ENCODE data around the gene ADCY3. TPM values are rescaled to one million over a fixed set of nuclear protein-coding genes. Genes with fewer than 3 reads are reported as not detected.
A peak's percentile ranks its signal among the peaks of the same experiment; 100 is the strongest.

ADCY3 gene
- total and polyA plus RNA-seq, 3 donors from 2014 or later: 22.3 to 41.6 (median 27.9) TPM

- H3K36me3 ChIP-seq (ENCODE audit: low read depth, missing control alignments): no peaks in the 10 kb centered on the region
- H3K27me3 ChIP-seq: no peaks in the 10 kb centered on the region
- no peak for DNase-seq
- H3K9me3 ChIP-seq: no peaks in the 10 kb centered on the region
- peaks cover 8% of the 10 kb centered on the region for H3K4me1 ChIP-seq
- peak overlapping the region; percentile 60 to 66 for H3K4me3 ChIP-seq
- TF ChIP-seq, protein P1, sequence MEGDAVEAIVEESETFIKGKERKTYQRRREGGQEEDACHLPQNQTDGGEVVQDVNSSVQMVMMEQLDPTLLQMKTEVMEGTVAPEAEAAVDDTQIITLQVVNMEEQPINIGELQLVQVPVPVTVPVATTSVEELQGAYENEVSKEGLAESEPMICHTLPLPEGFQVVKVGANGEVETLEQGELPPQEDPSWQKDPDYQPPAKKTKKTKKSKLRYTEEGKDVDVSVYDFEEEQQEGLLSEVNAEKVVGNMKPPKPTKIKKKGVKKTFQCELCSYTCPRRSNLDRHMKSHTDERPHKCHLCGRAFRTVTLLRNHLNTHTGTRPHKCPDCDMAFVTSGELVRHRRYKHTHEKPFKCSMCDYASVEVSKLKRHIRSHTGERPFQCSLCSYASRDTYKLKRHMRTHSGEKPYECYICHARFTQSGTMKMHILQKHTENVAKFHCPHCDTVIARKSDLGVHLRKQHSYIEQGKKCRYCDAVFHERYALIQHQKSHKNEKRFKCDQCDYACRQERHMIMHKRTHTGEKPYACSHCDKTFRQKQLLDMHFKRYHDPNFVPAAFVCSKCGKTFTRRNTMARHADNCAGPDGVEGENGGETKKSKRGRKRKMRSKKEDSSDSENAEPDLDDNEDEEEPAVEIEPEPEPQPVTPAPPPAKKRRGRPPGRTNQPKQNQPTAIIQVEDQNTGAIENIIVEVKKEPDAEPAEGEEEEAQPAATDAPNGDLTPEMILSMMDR (IDR thresholded peaks at IDR 0.05): no peak
- no peak for TF ChIP-seq POLR2A (IDR thresholded peaks at IDR 0.05)
- WGBS, 2 donors: 32 to 35% methylated on average over 13 of the region's 13 CpGs
- peak overlapping the region; percentile 65 to 83 for H3K27ac ChIP-seq
- intact Hi-C loops (cut with DNase I; ENCODE audit: low total_unique reads): no loop called here
Measured at GRCh38 chr2:24920809-24921441, 888 bp upstream of the ADCY3 start.

- DNase-seq: no peak
- no peaks in the 10 kb centered on the region for H3K36me3 ChIP-seq (ENCODE audit: low read depth, missing control alignments)
- WGBS, 2 donors: 0% methylated on average over 3 to 55 of the region's 76 CpGs
- no peak for TF ChIP-seq POLR2A (IDR thresholded peaks at IDR 0.05)
- TF ChIP-seq, protein P1 (IDR thresholded peaks at IDR 0.05): no peak
- intact Hi-C loops (cut with DNase I; ENCODE audit: low total_unique reads): no loop called here
- peak overlapping the region; percentile 60 for H3K4me3 ChIP-seq
- H3K27ac ChIP-seq: peak overlapping the region; percentile 82 to 83
- peaks cover 8% of the 10 kb centered on the region for H3K4me1 ChIP-seq
- H3K27me3 ChIP-seq: no peaks in the 10 kb centered on the region
- no peaks in the 10 kb centered on the region for H3K9me3 ChIP-seq
Measured at GRCh38 chr2:24919506-24920097, 435 bp downstream of the ADCY3 start.

DNA sequence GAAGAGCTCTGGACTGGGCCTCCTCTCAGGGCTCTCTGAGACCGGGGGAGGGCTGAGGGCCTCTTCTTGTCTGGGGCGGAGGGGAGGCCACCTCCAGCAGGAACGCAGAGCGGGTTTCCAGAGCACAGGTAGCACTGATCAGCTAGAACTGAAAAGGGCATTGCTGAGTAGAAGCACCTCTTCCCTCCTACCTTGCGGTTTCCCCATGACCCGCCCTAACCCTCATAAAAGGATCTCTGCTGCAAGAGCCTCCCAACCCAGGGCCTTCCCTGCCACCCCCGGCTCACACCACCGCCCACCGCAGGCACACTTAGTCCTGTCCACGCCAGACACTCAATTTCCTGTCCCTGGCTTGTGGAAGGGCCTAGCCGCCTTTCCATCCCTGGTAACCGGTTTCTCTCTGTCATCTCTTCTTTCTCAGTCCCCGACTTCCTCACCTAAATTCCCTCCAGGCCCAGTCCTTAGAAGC is 966 bp downstream of the ADCY3 start:
- Histone ChIP-seq H3K9me3 (no peaks in the 10 kb centered on the region), H3K4me1 (peaks cover 8% of the 10 kb centered on the region), H3K27ac (peak overlapping the region; percentile 82 to 83), H3K36me3 (ENCODE audit: low read depth, missing control alignments) (no peaks in the 10 kb centered on the region), H3K4me3 (peak overlapping the region; percentile 60), H3K27me3 (no peaks in the 10 kb centered on the region)
- 22% methylated on average over 10 to 13 of the region's 13 CpGs for WGBS, 2 donors
- DNase-seq: peak; percentile 34
- TF ChIP-seq, protein P1 (IDR thresholded peaks at IDR 0.05): no peak
- no peak for TF ChIP-seq POLR2A (IDR thresholded peaks at IDR 0.05)
- intact Hi-C loops (cut with DNase I; ENCODE audit: low total_unique reads): no loop called here

- DNase-seq: no peak
- Histone ChIP-seq H3K36me3 (ENCODE audit: low read depth, missing control alignments) (no peaks in the 10 kb centered on the region), H3K4me1 (peaks cover 8% of the 10 kb centered on the region), H3K4me3 (peak overlapping the region; percentile 60), H3K27ac (peak overlapping the region; percentile 82 to 83), H3K27me3 (no peaks in the 10 kb centered on the region), H3K9me3 (no peaks in the 10 kb centered on the region)
- intact Hi-C loops (cut with DNase I; ENCODE audit: low total_unique reads): no loop called here
- WGBS, 2 donors: 40 to 52% methylated on average over 24 to 42 of the region's 42 CpGs
- no peak for TF ChIP-seq POLR2A (IDR thresholded peaks at IDR 0.05)
- TF ChIP-seq, protein P1 (IDR thresholded peaks at IDR 0.05): no peak
Measured at GRCh38 chr2:24918326-24919036, 1.6 kb downstream of the ADCY3 start.
